CD14-positive monocyte (primary cell): Measurements from ENCODE around the gene PSENEN. TPM values are rescaled to one million over a fixed set of nuclear protein-coding genes. Genes with fewer than 3 reads are reported as not detected.

ENCODE experiments used
- DNase-seq, 3 donors: peaks; one replicate each; pipeline ENCODE4 v3.0.0-alpha.2; 2011 to 2022
- H2AFZ ChIP-seq: 2 replicates; pipeline ENCODE4 v1.6.0; 2012; ENCODE audit warnings: mild to moderate bottlenecking, low read depth, low read length, inconsistent platforms; ENCODE audit not compliant: insufficient read depth, poor library complexity, severe bottlenecking
- H3K27ac ChIP-seq, 2 donors: 1 replicate in 1 of 2; 2 replicates in 1 of 2; pipeline ENCODE4 v1.5.1; 2012 to 2013; ENCODE audit warnings: low read length in 2 of 2, control low read depth in 1 of 2, inconsistent platforms in 1 of 2, low read depth in 1 of 2, mild to moderate bottlenecking in 1 of 2
- H3K27me3 ChIP-seq, 2 donors: one replicate each; pipeline versions ENCODE4 v1.6.0 to v1.6.1; 2011 to 2013; ENCODE audit warnings: low read length in 2 of 2; ENCODE audit not compliant: control insufficient read depth in 2 of 2, insufficient read depth in 2 of 2
- H3K36me3 ChIP-seq, 2 donors: replicated peaks in 1 of 2; 1 replicate in 1 of 2; 2 replicates in 1 of 2; pipeline versions ENCODE4 v1.5.1 to v1.6.1; 2012 to 2013; ENCODE audit warnings: low read length in 2 of 2, control low read depth in 1 of 2, inconsistent platforms in 1 of 2, mild to moderate bottlenecking in 1 of 2; ENCODE audit not compliant: insufficient read depth in 2 of 2, control insufficient read depth in 1 of 2
- H3K4me1 ChIP-seq, 2 donors: 1 replicate in 1 of 2; 2 replicates in 1 of 2; pipeline versions ENCODE4 v1.5.1 to v1.6.1; 2012 to 2013; ENCODE audit warnings: low read length in 2 of 2, control low read depth in 1 of 2, inconsistent platforms in 1 of 2, mild to moderate bottlenecking in 1 of 2, moderate library complexity in 1 of 2; ENCODE audit not compliant: insufficient read depth in 2 of 2, control insufficient read depth in 1 of 2
- H3K4me2 ChIP-seq: replicated peaks from 2 replicates; pipeline ENCODE3; 2012; ENCODE audit warnings: low read length, moderate library complexity, mild to moderate bottlenecking; ENCODE audit not compliant: poor library complexity, severe bottlenecking; ENCODE audit errors: extremely low read depth
- H3K4me3 ChIP-seq, 3 experiments: fragments of 200-600 bp in 1 of 3; sonication (generic) in 1 of 3; replicated peaks in 1 of 3; 1 replicate in 2 of 3; 2 replicates in 1 of 3; pipeline ENCODE4 v1.5.1; 2011 to 2013; ENCODE audit warnings: low read length in 3 of 3, mild to moderate bottlenecking in 3 of 3, control low read depth in 2 of 3, low read depth in 2 of 3, inconsistent platforms in 1 of 3, moderate library complexity in 1 of 3
- H3K79me2 ChIP-seq: 2 replicates; pipeline ENCODE4 v1.6.0; 2012; ENCODE audit warnings: mild to moderate bottlenecking, control low read depth, inconsistent platforms, low read length, moderate library complexity; ENCODE audit not compliant: insufficient read depth
- H3K9ac ChIP-seq: 2 replicates; pipeline ENCODE4 v1.6.0; 2017; ENCODE audit warnings: low read length, mild to moderate bottlenecking; ENCODE audit not compliant: insufficient read depth, poor library complexity, severe bottlenecking
- H3K9me3 ChIP-seq, 2 donors: replicated peaks in 1 of 2; 1 replicate in 1 of 2; 2 replicates in 1 of 2; pipeline versions ENCODE4 v1.5.1 to v1.6.1; 2012 to 2013; ENCODE audit warnings: low read length in 2 of 2, control low read depth in 1 of 2; ENCODE audit not compliant: control insufficient read depth in 1 of 2, insufficient read depth in 1 of 2
- H4K20me1 ChIP-seq: 2 replicates; pipeline ENCODE4 v1.6.0; 2012; ENCODE audit warnings: mild to moderate bottlenecking, low read length, control low read depth, moderate library complexity; ENCODE audit not compliant: insufficient read depth
- H3K27ac Mint-ChIP-seq, 7 donors: one replicate each; pipeline ENCODE4 v1.8.0; 2020; ENCODE audit warnings: mild to moderate bottlenecking in 7 of 7, mixed read lengths in 7 of 7, moderate library complexity in 6 of 7, inconsistent platforms in 2 of 7
- H3K27me3 Mint-ChIP-seq, 3 donors: one replicate each; pipeline ENCODE4 v1.8.0; 2021 to 2022; ENCODE audit warnings: low read depth in 3 of 3, mild to moderate bottlenecking in 3 of 3, mixed read lengths in 3 of 3, moderate library complexity in 3 of 3, inconsistent platforms in 1 of 3
- H3K36me3 Mint-ChIP-seq, 2 donors: one replicate each; pipeline ENCODE4 v1.8.0; 2020; ENCODE audit warnings: mixed read lengths in 2 of 2, inconsistent platforms in 1 of 2, mild to moderate bottlenecking in 1 of 2
- H3K4me1 Mint-ChIP-seq: one replicate; pipeline ENCODE4 v1.8.0; 2020; ENCODE audit warnings: mild to moderate bottlenecking, mixed read lengths
- H3K4me3 Mint-ChIP-seq, 2 donors: one replicate each; pipeline ENCODE4 v1.8.0; 2020; ENCODE audit warnings: mild to moderate bottlenecking in 2 of 2, mixed read lengths in 2 of 2, moderate library complexity in 1 of 2
- H3K9me3 Mint-ChIP-seq, 7 donors: one replicate each; pipeline ENCODE4 v1.8.0; 2020 to 2022; ENCODE audit warnings: mixed read lengths in 7 of 7, mild to moderate bottlenecking in 6 of 7, moderate library complexity in 6 of 7, inconsistent platforms in 2 of 7
- WGBS: methylation state at CpG from one replicate; pipeline ENCODE4 v1.1.5; 2013; ENCODE audit warnings: missing lambda C conversion rate; ENCODE audit not compliant: insufficient coverage; 5-methylcytosine and 5-hydroxymethylcytosine counted together
- intact Hi-C, 2 donors: fragments of 100-400 bp; cut with micrococcal nuclease; formaldehyde crosslinking; loops; one replicate each; pipeline versions ENCODE4 v1.15.0 to v1.15.1; 2023
- polyA plus RNA-seq, 3 donors: library from polyadenylated mRNA; depleted of rRNA in 1 of 3; unstranded in 2 of 3; stranded (reverse) in 1 of 3; fragments of 300-500 nt in 2 of 3; fragments of >200 nt in 1 of 3; fragmentation: Illumina TruSeq in 2 of 3; gene quantifications; 1 replicate in 2 of 3; 2 replicates in 1 of 3; pipeline ENCODE4 v1.2.3, GENCODE V29; 2012 to 2021
- TF ChIP-seq, protein P1 (sequence below): fragments of 200-600 bp; IDR thresholded peaks from one replicate; pipeline ENCODE4 v1.8.0; 2022; ENCODE audit warnings: antibody characterized with exemption, mild to moderate bottlenecking

The PSENEN gene
- polyA plus RNA-seq, 3 donors: 29.7 to 149 (median 129) TPM

DNA sequence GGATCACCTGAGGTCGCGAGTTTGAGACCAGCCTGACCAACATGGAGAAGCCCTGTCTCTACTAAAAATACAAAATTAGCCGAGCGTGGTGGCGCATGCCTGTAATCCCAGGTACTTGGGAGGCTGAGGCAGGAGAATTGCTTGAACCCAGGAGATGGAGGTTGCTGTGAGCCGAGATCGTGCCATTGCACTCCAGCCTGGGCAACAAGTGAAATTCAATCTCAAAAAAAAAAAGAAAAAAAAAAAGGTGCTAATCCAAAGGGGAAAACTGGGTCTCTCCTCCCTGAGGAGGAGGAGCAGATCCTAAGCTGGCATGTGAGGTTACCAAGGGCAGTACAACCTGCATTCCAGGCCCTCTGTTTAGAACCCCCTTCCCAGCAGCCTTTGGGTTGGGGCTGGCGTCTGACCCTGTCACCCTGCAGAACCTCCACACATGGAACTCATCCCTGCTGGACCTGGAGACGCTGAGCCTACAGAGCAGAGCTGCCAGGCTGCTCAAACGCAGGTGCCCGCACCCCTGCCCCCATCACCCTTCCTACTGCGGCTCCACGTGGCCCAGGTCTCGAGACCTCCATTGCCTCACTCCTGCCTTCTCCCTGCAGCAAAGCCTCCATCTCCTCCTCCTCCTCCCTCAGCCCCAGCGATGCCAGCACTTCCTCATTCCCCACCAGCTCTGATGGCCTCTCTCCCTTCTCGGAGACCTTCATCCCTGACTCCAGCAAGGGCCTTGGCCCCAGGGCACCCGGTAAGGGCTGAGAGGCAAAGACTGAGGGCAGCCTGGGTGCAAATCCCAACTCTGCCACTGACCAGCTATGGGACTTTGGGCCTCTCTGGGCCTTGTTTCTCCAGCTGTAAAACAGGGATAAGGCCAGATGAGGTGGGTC is 19.2 kb downstream of the PSENEN start:
- no peaks in the 10 kb centered on the region for H3K4me1 ChIP-seq
- H3K9me3 Mint-ChIP-seq: peaks cover 0 to 2% (median 0%) of the 10 kb centered on the region in 7 donors
- no peaks in the 10 kb centered on the region for H3K4me1 Mint-ChIP-seq
- no peak overlapping the region for H3K4me2 ChIP-seq
- peak overlapping the region in 2 of 7 donors; percentile 41 to 44 for H3K27ac Mint-ChIP-seq
- TF ChIP-seq, protein P1, sequence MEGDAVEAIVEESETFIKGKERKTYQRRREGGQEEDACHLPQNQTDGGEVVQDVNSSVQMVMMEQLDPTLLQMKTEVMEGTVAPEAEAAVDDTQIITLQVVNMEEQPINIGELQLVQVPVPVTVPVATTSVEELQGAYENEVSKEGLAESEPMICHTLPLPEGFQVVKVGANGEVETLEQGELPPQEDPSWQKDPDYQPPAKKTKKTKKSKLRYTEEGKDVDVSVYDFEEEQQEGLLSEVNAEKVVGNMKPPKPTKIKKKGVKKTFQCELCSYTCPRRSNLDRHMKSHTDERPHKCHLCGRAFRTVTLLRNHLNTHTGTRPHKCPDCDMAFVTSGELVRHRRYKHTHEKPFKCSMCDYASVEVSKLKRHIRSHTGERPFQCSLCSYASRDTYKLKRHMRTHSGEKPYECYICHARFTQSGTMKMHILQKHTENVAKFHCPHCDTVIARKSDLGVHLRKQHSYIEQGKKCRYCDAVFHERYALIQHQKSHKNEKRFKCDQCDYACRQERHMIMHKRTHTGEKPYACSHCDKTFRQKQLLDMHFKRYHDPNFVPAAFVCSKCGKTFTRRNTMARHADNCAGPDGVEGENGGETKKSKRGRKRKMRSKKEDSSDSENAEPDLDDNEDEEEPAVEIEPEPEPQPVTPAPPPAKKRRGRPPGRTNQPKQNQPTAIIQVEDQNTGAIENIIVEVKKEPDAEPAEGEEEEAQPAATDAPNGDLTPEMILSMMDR: no peak
- no peak overlapping the region for H3K27ac ChIP-seq
- DNase-seq: no peak
- H3K27me3 ChIP-seq: no peaks in the 10 kb centered on the region
- no peaks in the 10 kb centered on the region for H3K9me3 ChIP-seq
- H2AFZ ChIP-seq: no peak overlapping the region
- H3K4me3 Mint-ChIP-seq: no peak overlapping the region
- peaks cover 18 to 41% of the 10 kb centered on the region in 2 donors for H3K36me3 ChIP-seq
- peaks cover 3% of the 10 kb centered on the region for H3K79me2 ChIP-seq
- H3K36me3 Mint-ChIP-seq: peaks cover 30 to 67% of the 10 kb centered on the region in 2 donors
- H3K27me3 Mint-ChIP-seq: peaks cover 0 to 1% (median 0%) of the 10 kb centered on the region in 3 donors
- no peaks in the 10 kb centered on the region for H4K20me1 ChIP-seq
- intact Hi-C loops: loop anchor here in 1 of 2 donors (5.0 kb wide), 1 partner anchor 248 kb away; the partner anchor contains the start of gene ALKBH6
- no peak overlapping the region for H3K4me3 ChIP-seq
- no peak overlapping the region for H3K9ac ChIP-seq
- 90% methylated on average over 9 of the region's 17 CpGs for WGBS

DNA sequence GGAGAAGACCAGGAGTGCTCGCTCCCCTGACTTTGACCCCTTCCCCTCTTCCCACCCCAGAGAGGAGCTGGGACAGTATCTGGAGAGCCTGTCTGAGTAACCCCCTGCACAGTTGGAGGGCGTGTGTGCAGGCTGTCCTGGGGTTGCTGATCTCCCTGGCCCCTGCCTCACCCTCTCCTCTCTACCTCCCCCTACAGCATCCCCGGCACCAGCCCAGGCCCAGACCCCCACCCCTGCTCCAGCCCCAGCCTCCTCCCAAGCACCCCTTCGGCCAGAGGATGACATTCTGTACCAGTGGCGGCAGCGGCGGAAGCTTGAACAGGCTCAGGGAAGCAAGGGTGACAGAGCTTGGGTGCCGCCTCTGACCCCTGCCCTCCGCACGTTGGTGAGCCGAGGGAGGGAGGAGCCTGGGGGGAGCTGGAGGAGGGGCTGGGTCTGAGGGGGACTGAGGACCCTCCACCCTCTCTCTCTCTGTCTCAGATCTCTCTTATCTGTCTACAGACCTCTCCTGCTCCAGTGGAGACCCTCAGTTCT is 21.2 kb downstream of the PSENEN start:
- Histone ChIP-seq H3K27me3 (no peaks in the 10 kb centered on the region), H3K36me3 (peaks cover 12 to 31% of the 10 kb centered on the region in 2 donors), H3K4me3 (no peak overlapping the region), H4K20me1 (no peaks in the 10 kb centered on the region), H3K4me2 (no peak overlapping the region), H3K27ac (no peak overlapping the region), H3K9me3 (no peaks in the 10 kb centered on the region), H3K9ac (no peak overlapping the region), H3K79me2 (no peaks in the 10 kb centered on the region), H3K4me1 (no peaks in the 10 kb centered on the region), H2AFZ (no peak overlapping the region)
- Mint-ChIP-seq H3K4me3 (no peak overlapping the region), H3K27me3 (no peaks in the 10 kb centered on the region), H3K27ac (no peak overlapping the region), H3K36me3 (peaks cover 30 to 60% of the 10 kb centered on the region in 2 donors), H3K9me3 (peaks cover 0 to 2% (median 0%) of the 10 kb centered on the region in 7 donors), H3K4me1 (no peaks in the 10 kb centered on the region)
- 100% methylated on average over 2 of the region's 11 CpGs for WGBS
- no peak for DNase-seq
- TF ChIP-seq, protein P1: no peak
- intact Hi-C loops: no loop called here
